ENCODE results near the gene ADAM8. TPM values are rescaled to one million over a fixed set of nuclear protein-coding genes. Genes with fewer than 3 reads are reported as not detected.

ADAM8 gene
- total and polyA plus RNA-seq, 2 of the 8 experiments (the other 6 are each of a cell fraction or from before 2014, with no cell fraction given) = 4.6 TPM

GRCh38 chr10:133255323-133255722 is 21.3 kb downstream of the ADAM8 start:
- Histone ChIP-seq H3K36me3 (ENCODE audit: control insufficient read depth in 2 of 4, insufficient read depth in 4 of 4, low read length in 3 of 4) (no peaks in the 10 kb centered on the region), H3K4me1 (replicated peaks in 1 of 4; ENCODE audit: control insufficient read depth in 3 of 4, insufficient read depth in 4 of 4, low read length in 3 of 4) (peaks cover 0 to 13% (median 6%) of the 10 kb centered on the region in 4 experiments; a peak in 5 of 7 replicates), H3K79me2 (ENCODE audit: control insufficient read depth in 1 of 2, insufficient read depth in 2 of 2, low read length in 2 of 2) (no peaks in the 10 kb centered on the region), H2BK120ac (replicated peaks; ENCODE audit: low read depth, low read length) (no peak overlapping the region), H3K4ac (replicated peaks; ENCODE audit: insufficient read length, low read depth, low read length) (no peak overlapping the region), H4K8ac (ENCODE audit: extremely low read depth, insufficient read depth, low read length) (peak overlapping the region; percentile 35), H4K5ac (ENCODE audit: insufficient read length, low read depth, low read length) (no peak overlapping the region), H3K18ac (ENCODE audit: extremely low read depth, low read length) (no peak overlapping the region), H3K23me2 (ENCODE audit: low read depth, low read length) (no peaks in the 10 kb centered on the region), H3K9me3 (ENCODE audit: insufficient read depth in 2 of 2, low read depth in 1 of 2, low read length in 1 of 2) (no peaks in the 10 kb centered on the region), H3K9ac (replicated peaks in 1 of 4; ENCODE audit: extremely low read depth in 1 of 4, low read depth in 3 of 4, low read length in 3 of 4) (no peak overlapping the region), H2BK5ac (ENCODE audit: low read depth, low read length) (no peak overlapping the region), H2AK5ac (ENCODE audit: low read depth, low read length) (no peak overlapping the region), H3K27ac (ENCODE audit: low read depth, low read length) (no peak overlapping the region), H4K20me1 (replicated peaks in 1 of 2; ENCODE audit: control insufficient read depth in 1 of 2, insufficient read depth in 2 of 2, low read length in 2 of 2) (peaks cover 0 to 3% of the 10 kb centered on the region in 2 experiments), H2AFZ (ENCODE audit: low read length) (no peak overlapping the region), H2BK15ac (ENCODE audit: low read length) (no peak overlapping the region), H3K23ac (ENCODE audit: insufficient read length) (no peak overlapping the region), H3K14ac (ENCODE audit: insufficient read length) (no peak overlapping the region), H3K79me1 (ENCODE audit: low read depth, low read length) (no peaks in the 10 kb centered on the region), H3K56ac (replicated peaks; ENCODE audit: insufficient read length, low read depth, low read length) (no peak overlapping the region), H4K91ac (replicated peaks; ENCODE audit: insufficient read length, low read length) (no peak overlapping the region), H3K4me3 (ENCODE audit: extremely low read depth in 1 of 4, insufficient read depth in 2 of 4, low read depth in 3 of 4, low read length in 4 of 4) (no peak overlapping the region), H3K27me3 (replicated peaks in 1 of 4; ENCODE audit: control insufficient read depth in 3 of 4, extremely low read depth in 1 of 4, insufficient read depth in 3 of 4, low read length in 3 of 4) (no peaks in the 10 kb centered on the region; a peak in 1 of 7 replicates), H2BK20ac (ENCODE audit: low read length) (no peak overlapping the region), H3K4me2 (ENCODE audit: insufficient read depth in 1 of 2, low read depth in 2 of 2, low read length in 2 of 2) (no peak overlapping the region), H2BK12ac (ENCODE audit: low read depth, low read length) (0 out of 2 replicates have a peak overlapping the region, but pooled peaks have one; percentile 35)
- 87% methylated on average over 6 of the region's 15 CpGs; no CpG with 5 or more reads in 1 of the 2 experiments for WGBS, 2 experiments (ENCODE audit: extremely low coverage in 1 of 2, insufficient coverage in 1 of 2, insufficient read length in 1 of 2, insufficient replicate concordance in 2 of 2, low coverage in 1 of 2, low lambda C conversion rate in 2 of 2, missing lambda C conversion rate in 1 of 2)
- CTCF ChIA-PET (ENCODE audit: partially characterized antibody) = interaction anchor here (1.0 kb wide), 1 partner anchor 9 kb away, joined by 3 read pairs; no protein-coding TSS in a partner anchor
- no peak for FAIRE-seq
- POLR2A ChIA-PET (ENCODE audit: partially characterized antibody) = interaction anchor here (1.2 to 1.5 kb wide), 2 partner anchors 10 to 13 kb away, joined by 3 to 4 read pairs; no protein-coding TSS in a partner anchor
- DNase-seq (ENCODE audit: low read depth in 1 of 2, low spot score in 2 of 2) = no peak
- no peak for TF ChIP-seq SUZ12 (IDR thresholded peaks at IDR 0.05; ENCODE audit: low read length)
- no peak for TF ChIP-seq CTCF (IDR thresholded peaks at IDR 0.05; ENCODE audit: control extremely low read depth in 1 of 3, insufficient read depth in 1 of 3, low read depth in 1 of 3, low read length in 3 of 3)
- TF ChIP-seq BACH1 (IDR thresholded peaks at IDR 0.05; ENCODE audit: low read length) = no peak
- no peak for TF ChIP-seq FOSL1 (IDR thresholded peaks at IDR 0.05; ENCODE audit: insufficient read depth, low read depth, low read length)
- TF ChIP-seq RAD21 (IDR thresholded peaks at IDR 0.05 in 1 of 2, conservative IDR thresholded peaks at IDR 0.05 in 1 of 2; ENCODE audit: low read depth in 2 of 2, low read length in 2 of 2) = no peak
- no peak for TF ChIP-seq SP4 (IDR thresholded peaks at IDR 0.05; ENCODE audit: low read length)
- no peak for TF ChIP-seq TAF7 (optimal IDR thresholded peaks at IDR 0.05; ENCODE audit: borderline replicate concordance, low read depth, low read length)
- no peak for TF ChIP-seq KDM1A (IDR thresholded peaks at IDR 0.05; ENCODE audit: borderline replicate concordance, low read length)
- TF ChIP-seq CTBP2 (IDR thresholded peaks at IDR 0.05; ENCODE audit: borderline replicate concordance, insufficient read depth, insufficient read length, low read length) = no peak
